Common myeloid progenitor, CD34-positive (primary cell): ENCODE results near the gene UPP2.

ENCODE experiments used
- CTCF ChIA-PET: fragments of 350-600 bp; sonication (Branson Sonifier 250); formaldehyde crosslinking; loops from one replicate; lab custom pipeline; 2021; ENCODE audit warnings: antibody characterized with exemption; lab: Charles Lee
- POLR2A ChIA-PET: fragments of 350-600 bp; sonication (Branson Sonifier 250); formaldehyde crosslinking; loops from one replicate; lab custom pipeline; 2021; ENCODE audit warnings: antibody characterized with exemption; lab: Charles Lee
- DNase-seq, 3 donors: peaks; one replicate each; pipeline versions ENCODE4 v3.0.0 to v3.0.0-alpha.2; 2013
- H3K27ac ChIP-seq, 2 experiments: 1 replicate in 1 of 2; 2 replicates in 1 of 2; pipeline ENCODE4 v1.7.0; 2013; ENCODE audit warnings: inconsistent platforms in 2 of 2, low read length in 2 of 2, mild to moderate bottlenecking in 2 of 2, low read depth in 1 of 2, moderate library complexity in 1 of 2; ENCODE audit not compliant: severe bottlenecking in 2 of 2, insufficient read depth in 1 of 2, poor library complexity in 1 of 2
- H3K27me3 ChIP-seq, 5 experiments: replicated peaks in 2 of 5; 1 replicate in 3 of 5; 2 replicates in 2 of 5; pipeline versions ENCODE4 v1.6.1 to v1.7.0; 2013; ENCODE audit warnings: low read length in 4 of 5, mild to moderate bottlenecking in 2 of 5, moderate library complexity in 2 of 5, inconsistent platforms in 1 of 5; ENCODE audit not compliant: insufficient read depth in 5 of 5, control insufficient read depth in 4 of 5
- H3K36me3 ChIP-seq, 4 experiments: 1 replicate in 2 of 4; 2 replicates in 2 of 4; pipeline versions ENCODE4 v1.6.1 to v1.7.0; 2013; ENCODE audit warnings: low read length in 3 of 4, control low read depth in 1 of 4, mild to moderate bottlenecking in 1 of 4; ENCODE audit not compliant: control insufficient read depth in 4 of 4, insufficient read depth in 4 of 4
- H3K4me1 ChIP-seq, 4 experiments: 1 replicate in 3 of 4; 2 replicates in 1 of 4; pipeline versions ENCODE4 v1.6.1 to v1.7.1; 2013; ENCODE audit warnings: low read length in 3 of 4, mild to moderate bottlenecking in 3 of 4, control low read depth in 1 of 4, inconsistent platforms in 1 of 4, moderate library complexity in 1 of 4; ENCODE audit not compliant: control insufficient read depth in 4 of 4, insufficient read depth in 4 of 4; ENCODE audit errors: control extremely low read depth in 1 of 4
- H3K4me3 ChIP-seq, 7 experiments: 1 replicate in 4 of 7; 2 replicates in 3 of 7; pipeline versions ENCODE4 v1.5.1 to v1.7.0; 2013; ENCODE audit warnings: mild to moderate bottlenecking in 7 of 7, low read length in 6 of 7, moderate library complexity in 6 of 7, inconsistent platforms in 2 of 7, low read depth in 2 of 7, control low read depth in 1 of 7; ENCODE audit not compliant: insufficient read depth in 4 of 7, control insufficient read depth in 1 of 7; ENCODE audit errors: extremely low read depth in 1 of 7
- H3K9me3 ChIP-seq, 5 experiments: 1 replicate in 4 of 5; 2 replicates in 1 of 5; pipeline versions ENCODE4 v1.6.1 to v1.7.1; 2013; ENCODE audit warnings: low read length in 4 of 5, mild to moderate bottlenecking in 2 of 5, inconsistent platforms in 1 of 5, low read depth in 1 of 5, moderate library complexity in 1 of 5; ENCODE audit not compliant: control insufficient read depth in 4 of 5, insufficient read depth in 2 of 5; ENCODE audit errors: control extremely low read depth in 1 of 5
- WGBS: methylation state at CpG from one replicate; pipeline ENCODE4 v1.1.5; 2013; ENCODE audit not compliant: insufficient coverage; 5-methylcytosine and 5-hydroxymethylcytosine counted together

Gene UPP2

GRCh38 chr2:158138255-158138654 is 36.6 kb downstream of the UPP2 start:
- H3K4me1 ChIP-seq, result peaks cover 0 to 8% (median 0%) of the 10 kb centered on the region in 4 experiments
- H3K27me3 ChIP-seq, result no peaks in the 10 kb centered on the region
- POLR2A ChIA-PET, result no interaction called here
- CTCF ChIA-PET, result interaction anchor here (0.6 kb wide), 1 partner anchor 129 kb away, joined by 3 read pairs; no protein-coding TSS in a partner anchor
- H3K9me3 ChIP-seq, result no peaks in the 10 kb centered on the region
- 100% methylated on average over 2 of the region's 5 CpGs for WGBS
- DNase-seq, result peak in 2 of 3 donors; percentile 22 to 24
- no peaks in the 10 kb centered on the region for H3K36me3 ChIP-seq
- H3K4me3 ChIP-seq, result no peak overlapping the region
- no peak overlapping the region for H3K27ac ChIP-seq

- DNase-seq, result no peak
- Histone ChIP-seq H3K27me3 (no peaks in the 10 kb centered on the region), H3K9me3 (no peaks in the 10 kb centered on the region), H3K27ac (no peak overlapping the region), H3K4me1 (peaks cover 0 to 8% (median 0%) of the 10 kb centered on the region in 4 experiments), H3K4me3 (no peak overlapping the region), H3K36me3 (no peaks in the 10 kb centered on the region)
- WGBS, result no CpG with 5 or more reads among the region's 1 CpG
- ChIA-PET POLR2A (interaction anchor here (0.6 kb wide), 1 partner anchor 60 kb away, joined by 3 read pairs; no protein-coding TSS in a partner anchor), CTCF (interaction anchor here (0.9 kb wide), 1 partner anchor 16 kb away, joined by 3 read pairs; no protein-coding TSS in a partner anchor)
Observed at GRCh38 chr2:158140201-158140600, 38.5 kb downstream of the UPP2 start.

GRCh38 chr2:158142165-158142564 is 40.5 kb downstream of the UPP2 start:
- Histone ChIP-seq H3K9me3 (peaks cover 0 to 3% (median 0%) of the 10 kb centered on the region in 5 experiments), H3K36me3 (no peaks in the 10 kb centered on the region), H3K4me3 (no peak overlapping the region), H3K27ac (no peak overlapping the region), H3K27me3 (no peaks in the 10 kb centered on the region), H3K4me1 (peaks cover 0 to 8% (median 0%) of the 10 kb centered on the region in 4 experiments)
- WGBS, result 100% methylated on average over 1 of the region's 3 CpGs
- ChIA-PET CTCF (no interaction called here), POLR2A (no interaction called here)
- DNase-seq, result peak in 1 of 3 donors; percentile 11

- POLR2A ChIA-PET, result no interaction called here
- WGBS, result 65% methylated on average over 3 of the region's 6 CpGs
- no peak overlapping the region for H3K27ac ChIP-seq
- H3K36me3 ChIP-seq, result no peaks in the 10 kb centered on the region
- H3K4me1 ChIP-seq, result peaks cover 0 to 8% (median 0%) of the 10 kb centered on the region in 4 experiments
- no peak overlapping the region for H3K4me3 ChIP-seq
- CTCF ChIA-PET, result no interaction called here
- peak; percentile 22 to 75 (median 71) for DNase-seq
- peaks cover 0 to 3% (median 0%) of the 10 kb centered on the region in 5 experiments for H3K9me3 ChIP-seq
- H3K27me3 ChIP-seq, result no peaks in the 10 kb centered on the region
Observed at GRCh38 chr2:158142568-158143332, 41.1 kb downstream of the UPP2 start.

- Histone ChIP-seq H3K27me3 (no peaks in the 10 kb centered on the region), H3K36me3 (no peaks in the 10 kb centered on the region), H3K4me1 (peaks cover 0 to 8% (median 0%) of the 10 kb centered on the region in 4 experiments), H3K4me3 (no peak overlapping the region), H3K27ac (no peak overlapping the region), H3K9me3 (peaks cover 0 to 3% (median 0%) of the 10 kb centered on the region in 5 experiments)
- ChIA-PET CTCF (interaction anchor here (1.1 kb wide), 1 partner anchor 23 kb away, joined by 3 read pairs; no protein-coding TSS in a partner anchor), POLR2A (no interaction called here)
- WGBS, result 93% methylated on average over 3 of the region's 3 CpGs
- no peak for DNase-seq
Observed at GRCh38 chr2:158143703-158144360, 42.2 kb downstream of the UPP2 start.

- Histone ChIP-seq H3K27me3 (no peaks in the 10 kb centered on the region), H3K27ac (no peak overlapping the region), H3K9me3 (peaks cover 0 to 3% (median 0%) of the 10 kb centered on the region in 5 experiments), H3K4me1 (peaks cover 0 to 8% (median 0%) of the 10 kb centered on the region in 4 experiments), H3K4me3 (no peak overlapping the region), H3K36me3 (no peaks in the 10 kb centered on the region)
- no peak for DNase-seq
- CTCF ChIA-PET, result no interaction called here
- WGBS, result 86% methylated on average over 3 of the region's 13 CpGs
- POLR2A ChIA-PET, result no interaction called here
Observed at GRCh38 chr2:158144914-158145625, 43.4 kb downstream of the UPP2 start.
